HG03060 (cell line): ENCODE data around the gene DST.

Experiments
- ATAC-seq: cut with Tn5 transposase; IDR thresholded peaks from one replicate; pipeline ENCODE4 v1.9.1; 2021; ENCODE audit warnings: low read depth, moderate number of reproducible peaks; ENCODE audit not compliant: unreplicated experiment

Gene DST

GRCh38 chr6:56642366-56643261 is at the start of gene DST:
TSS of gene DST (minus strand) at chr6:56642889.
- no peak for ATAC-seq

DNA sequence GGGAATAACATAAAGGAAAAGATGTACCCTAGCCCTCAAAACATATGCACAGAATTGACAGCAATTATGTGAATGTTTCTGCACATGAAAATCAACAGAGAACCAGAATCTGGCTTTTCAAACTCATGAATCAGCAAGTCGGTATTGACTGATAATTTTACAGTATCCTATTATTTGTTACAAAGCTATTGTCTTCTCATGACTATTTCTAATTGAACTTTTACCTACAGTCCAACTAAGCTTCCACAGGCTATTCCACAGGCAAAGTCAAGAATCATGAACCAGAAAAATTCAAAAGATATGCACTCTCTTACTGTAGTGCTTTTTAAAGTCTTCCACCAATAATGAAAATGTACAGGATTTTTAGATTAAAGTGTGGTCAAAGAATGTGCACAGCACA is 49.1 kb upstream of the DST start:
- ATAC-seq: no peak

GRCh38 chr6:56691286-56691595 is 48.6 kb upstream of the DST start:
- no peak for ATAC-seq

- ATAC-seq: no peak
Measured at GRCh38 chr6:56690519-56691285, 48.0 kb upstream of the DST start.

- ATAC-seq: no peak
Measured at GRCh38 chr6:56689663-56690062, 47.0 kb upstream of the DST start.

GRCh38 chr6:56689114-56689513 is 46.4 kb upstream of the DST start:
- no peak for ATAC-seq

DNA sequence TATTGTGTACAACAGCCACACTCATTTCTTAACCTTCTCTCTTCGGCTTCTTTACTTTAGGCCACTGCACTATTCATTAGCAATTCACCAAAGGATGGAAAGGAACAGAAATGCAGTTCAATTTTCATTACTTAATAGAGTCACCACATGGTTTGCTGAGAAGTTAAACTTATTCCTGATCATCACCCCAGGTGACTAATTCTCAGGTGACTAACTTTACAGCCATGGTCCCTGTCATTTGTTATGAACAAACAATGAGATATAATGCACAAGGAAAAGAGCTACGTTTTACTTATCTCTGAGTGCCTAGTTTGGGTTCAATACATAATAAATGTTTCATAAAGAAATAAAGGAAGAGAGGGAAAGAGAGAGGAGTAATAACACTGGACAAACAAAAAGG is 45.8 kb upstream of the DST start:
- ATAC-seq: no peak

- no peak for ATAC-seq
Measured at GRCh38 chr6:56687551-56687950, 44.9 kb upstream of the DST start.

GRCh38 chr6:56686429-56686828 is 43.7 kb upstream of the DST start:
- no peak for ATAC-seq

DNA sequence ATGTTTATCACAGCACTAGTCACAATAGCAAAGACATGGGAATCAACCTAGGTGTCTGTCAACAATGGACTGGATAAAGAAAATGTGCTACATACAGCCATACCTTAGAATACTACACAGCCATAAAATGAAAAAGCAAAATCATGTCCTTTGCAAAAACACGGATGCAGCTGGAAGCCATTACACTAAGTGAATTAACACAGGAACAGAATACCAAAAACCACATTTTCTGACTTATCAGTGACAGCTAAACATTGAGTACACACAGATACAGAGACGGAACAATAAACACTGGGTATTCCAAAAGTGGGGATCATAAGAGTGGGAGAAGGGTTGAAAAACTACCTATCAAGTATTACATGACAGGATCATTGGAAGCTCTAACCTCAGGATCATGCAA is 43.3 kb upstream of the DST start:
- no peak for ATAC-seq

DNA sequence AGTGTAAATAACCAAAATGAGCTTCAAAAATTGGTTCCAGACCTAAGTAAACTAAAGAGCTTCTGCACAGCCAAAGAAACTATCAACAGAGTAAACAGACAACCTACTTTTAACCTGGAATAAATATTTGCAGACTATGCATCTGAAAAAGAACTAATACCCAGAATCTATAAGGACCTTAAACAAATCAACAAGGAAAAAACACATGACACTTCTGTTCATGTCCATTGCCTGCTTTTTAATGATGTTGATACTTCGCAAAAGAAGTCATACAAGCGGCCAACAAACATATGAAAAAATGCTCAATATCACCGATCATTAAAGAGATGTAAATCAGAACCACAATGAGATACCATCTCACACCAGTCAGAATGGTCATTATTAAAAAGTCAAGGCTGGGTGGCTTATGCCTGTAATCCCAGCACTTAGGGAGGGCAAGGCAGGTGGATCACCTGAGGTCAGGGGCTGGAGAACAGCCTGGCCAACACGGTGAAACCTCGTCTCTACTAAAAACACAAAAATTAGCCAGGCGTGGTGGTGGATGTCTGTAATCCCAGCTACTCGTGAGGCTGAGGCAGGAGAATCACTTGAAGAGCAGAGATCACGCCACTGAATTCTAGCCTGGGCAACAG is 42.5 kb upstream of the DST start:
- ATAC-seq: no peak

- no peak for ATAC-seq
Measured at GRCh38 chr6:56684342-56685101, 41.8 kb upstream of the DST start.

GRCh38 chr6:56683882-56684281 is 41.2 kb upstream of the DST start:
- ATAC-seq: no peak

DNA sequence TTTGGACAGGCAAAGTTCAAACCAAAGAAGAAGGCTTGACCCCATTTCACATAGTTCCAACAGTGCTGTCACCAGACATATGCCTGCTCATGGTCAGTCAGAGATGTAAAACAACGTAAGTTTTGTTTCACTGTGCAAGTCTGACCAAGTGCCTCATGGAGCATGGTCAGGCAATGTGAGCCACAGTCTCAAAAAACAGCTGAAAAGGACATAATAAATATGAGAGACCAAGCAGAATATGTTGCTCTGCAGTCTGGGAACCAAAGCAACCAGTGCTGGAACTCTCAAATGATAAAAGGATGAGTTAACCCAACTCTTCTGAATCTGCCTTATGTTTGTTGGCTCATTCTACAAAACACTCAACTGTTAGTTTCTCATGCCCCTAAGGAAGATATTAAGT is 39.9 kb upstream of the DST start:
- no peak for ATAC-seq

- ATAC-seq: no peak
Measured at GRCh38 chr6:56677559-56677958, 34.9 kb upstream of the DST start.

- no peak for ATAC-seq
Measured at GRCh38 chr6:56671651-56672461, 29.2 kb upstream of the DST start.

- no peak for ATAC-seq
Measured at GRCh38 chr6:56671160-56671559, 28.5 kb upstream of the DST start.

- no peak for ATAC-seq
Measured at GRCh38 chr6:56669041-56669440, 26.4 kb upstream of the DST start.

GRCh38 chr6:56668158-56668557 is 25.5 kb upstream of the DST start:
- no peak for ATAC-seq

DNA sequence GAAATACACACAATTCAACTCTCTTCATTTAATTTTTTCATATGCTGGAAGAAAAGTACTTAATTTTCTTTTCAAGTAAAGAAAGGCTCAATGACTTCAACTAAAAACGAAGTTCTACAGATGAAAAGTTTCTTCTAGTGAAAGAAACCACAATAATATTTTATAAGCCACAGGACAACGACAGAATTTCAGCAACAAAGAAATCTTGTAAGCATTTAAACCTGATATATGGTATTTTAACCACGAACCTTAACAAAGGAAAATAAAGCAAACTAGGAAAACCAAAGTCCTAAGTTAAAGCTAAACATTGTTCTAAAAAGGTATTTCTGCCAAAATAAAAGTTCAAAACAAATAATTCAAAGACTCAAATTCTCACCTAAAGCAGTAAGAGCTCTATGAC is 24.6 kb upstream of the DST start:
- no peak for ATAC-seq
